HG02642 (cell line): ENCODE measurements around the gene ITPR3.

Experiments
- ATAC-seq: cut with Tn5 transposase; IDR thresholded peaks from one replicate; pipeline ENCODE4 v1.9.1; 2021; ENCODE audit warnings: mild to moderate bottlenecking; ENCODE audit not compliant: unreplicated experiment, poor library complexity

The ITPR3 gene

DNA sequence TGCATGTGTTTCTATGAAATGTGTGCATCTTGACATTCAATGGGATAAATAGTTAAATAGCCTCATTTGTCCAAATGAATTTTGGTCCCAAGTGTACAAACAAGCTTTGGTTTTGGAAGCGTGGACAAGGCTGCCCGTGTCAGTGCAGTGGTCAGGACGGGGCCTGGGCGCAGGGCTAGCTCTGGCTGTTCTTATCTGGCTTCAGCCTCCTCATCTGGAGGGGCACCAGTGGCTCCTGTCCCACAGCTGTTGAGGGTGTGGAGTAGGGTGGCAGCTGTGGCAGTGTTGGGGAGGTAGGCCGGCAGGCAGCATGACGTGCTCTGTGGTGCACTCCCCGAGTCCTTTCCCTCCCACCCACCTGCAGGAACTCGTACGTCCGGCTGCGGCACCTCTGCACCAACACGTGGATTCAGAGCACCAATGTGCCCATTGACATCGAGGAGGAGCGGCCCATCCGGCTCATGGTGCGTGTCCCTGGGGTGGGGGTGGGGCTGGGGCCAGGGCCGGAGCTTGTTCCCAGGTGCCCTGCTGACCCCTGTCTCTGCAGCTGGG, 43.5 kb downstream of the ITPR3 start:
- ATAC-seq: no peak

DNA sequence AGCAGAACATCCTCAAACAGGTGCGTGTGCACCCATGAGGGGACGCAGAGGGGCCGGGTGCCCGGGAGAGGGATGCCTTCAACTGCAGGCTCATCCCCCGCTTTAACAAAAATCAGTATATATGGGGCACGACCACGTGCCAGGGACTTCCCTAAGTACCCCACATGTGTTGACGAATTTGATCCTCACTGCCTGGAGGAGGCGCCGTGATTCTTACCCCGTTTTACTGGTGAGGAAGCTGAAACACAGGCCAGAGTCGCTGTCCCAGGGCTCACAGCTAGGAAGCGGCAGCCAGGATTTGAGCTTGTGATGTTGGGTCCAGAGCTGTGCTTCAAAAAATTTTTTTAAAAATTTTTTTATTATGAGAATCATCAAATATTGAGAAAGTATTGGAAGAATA, 44.8 kb downstream of the ITPR3 start:
- ATAC-seq: no peak

DNA sequence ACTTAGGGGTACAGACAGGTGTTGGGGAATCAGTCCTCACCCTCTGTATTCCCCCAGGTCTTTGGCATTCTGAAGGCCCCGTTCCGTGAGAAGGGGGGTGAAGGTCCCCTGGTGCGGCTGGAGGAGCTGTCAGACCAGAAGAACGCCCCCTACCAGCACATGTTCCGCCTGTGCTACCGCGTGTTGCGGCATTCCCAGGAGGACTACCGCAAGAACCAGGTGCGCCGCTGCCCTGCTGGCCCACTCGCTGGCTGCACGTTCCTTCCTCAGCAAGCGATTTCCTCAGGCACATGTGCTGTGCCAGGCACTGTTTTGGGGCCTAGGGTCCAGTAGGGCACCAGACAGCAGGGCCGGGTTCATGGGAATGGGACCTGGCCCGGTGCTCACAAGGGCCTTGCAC, 46.0 kb downstream of the ITPR3 start:
- ATAC-seq: no peak

DNA sequence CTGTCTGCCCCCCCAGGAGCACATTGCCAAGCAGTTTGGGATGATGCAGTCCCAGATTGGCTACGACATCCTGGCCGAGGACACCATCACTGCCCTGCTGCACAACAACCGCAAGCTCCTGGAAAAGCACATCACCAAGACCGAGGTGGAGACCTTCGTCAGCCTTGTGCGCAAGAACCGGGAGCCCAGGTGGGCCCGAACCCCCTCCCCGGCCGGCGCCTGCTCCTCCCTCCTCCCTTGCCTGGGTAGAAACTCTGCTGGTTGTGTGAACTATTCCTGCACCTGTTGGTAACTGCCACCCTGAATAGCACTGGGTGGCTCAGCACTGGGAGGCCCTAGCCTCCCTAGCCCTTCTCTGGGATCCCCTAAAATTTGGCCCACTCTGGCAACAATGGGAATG, 46.7 kb downstream of the ITPR3 start:
- no peak for ATAC-seq

DNA sequence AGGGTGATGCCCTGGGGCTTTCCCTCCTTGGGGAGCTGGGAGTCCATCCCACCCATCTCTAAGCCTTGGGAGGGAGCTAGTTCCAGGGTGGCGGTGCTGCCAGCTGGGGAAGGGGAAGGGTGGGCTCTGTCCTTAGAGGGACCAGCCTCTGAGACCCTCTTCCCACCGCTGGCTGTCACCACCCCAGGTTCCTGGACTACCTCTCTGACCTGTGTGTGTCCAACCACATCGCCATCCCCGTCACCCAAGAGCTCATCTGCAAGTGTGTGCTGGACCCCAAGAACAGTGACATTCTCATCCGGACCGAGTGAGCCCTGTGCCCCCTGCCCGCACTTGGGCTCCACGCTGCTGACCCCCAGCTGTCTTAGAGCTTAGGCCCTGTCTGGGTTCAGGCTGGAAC, 47.2 kb downstream of the ITPR3 start:
- ATAC-seq: no peak

DNA sequence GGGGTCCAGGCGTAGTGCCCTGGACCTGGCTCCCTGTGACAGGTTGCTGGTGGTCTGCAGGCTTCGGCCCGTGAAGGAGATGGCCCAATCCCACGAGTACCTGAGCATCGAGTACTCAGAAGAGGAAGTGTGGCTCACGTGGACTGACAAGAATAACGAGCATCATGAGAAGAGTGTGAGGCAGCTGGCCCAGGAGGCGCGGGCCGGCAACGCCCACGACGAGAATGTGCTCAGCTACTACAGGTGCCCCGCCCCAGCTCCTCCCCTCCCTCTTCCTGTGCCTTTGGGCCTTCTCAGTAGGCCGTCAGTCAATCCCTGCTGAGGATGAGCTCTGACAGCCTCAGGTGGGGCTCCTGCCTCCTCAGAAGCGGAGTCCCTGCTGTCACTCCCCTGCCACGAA, 47.8 kb downstream of the ITPR3 start:
- no peak for ATAC-seq

DNA sequence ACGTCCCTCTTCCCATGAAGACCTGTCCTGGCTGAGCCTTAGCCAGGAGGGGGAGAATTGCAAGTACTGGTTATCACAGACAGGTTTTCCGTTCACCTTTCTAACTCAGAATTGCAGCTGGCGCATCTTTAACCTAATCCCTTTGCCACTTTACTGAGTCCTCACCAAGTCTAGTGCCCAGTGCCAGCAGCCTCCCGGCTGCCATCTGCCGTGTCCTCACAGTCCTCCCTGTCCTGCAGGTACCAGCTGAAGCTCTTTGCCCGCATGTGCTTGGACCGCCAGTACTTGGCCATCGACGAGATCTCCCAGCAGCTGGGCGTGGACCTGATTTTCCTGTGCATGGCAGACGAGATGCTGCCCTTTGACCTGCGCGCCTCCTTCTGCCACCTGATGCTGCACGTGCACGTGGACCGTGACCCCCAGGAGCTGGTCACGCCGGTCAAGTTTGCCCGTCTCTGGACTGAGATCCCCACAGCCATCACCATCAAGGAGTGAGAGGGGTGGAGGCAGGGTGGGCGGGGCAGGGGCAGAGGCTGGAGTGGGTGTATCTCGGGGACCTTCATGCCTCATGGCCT, 49.1 kb downstream of the ITPR3 start:
- no peak for ATAC-seq

DNA sequence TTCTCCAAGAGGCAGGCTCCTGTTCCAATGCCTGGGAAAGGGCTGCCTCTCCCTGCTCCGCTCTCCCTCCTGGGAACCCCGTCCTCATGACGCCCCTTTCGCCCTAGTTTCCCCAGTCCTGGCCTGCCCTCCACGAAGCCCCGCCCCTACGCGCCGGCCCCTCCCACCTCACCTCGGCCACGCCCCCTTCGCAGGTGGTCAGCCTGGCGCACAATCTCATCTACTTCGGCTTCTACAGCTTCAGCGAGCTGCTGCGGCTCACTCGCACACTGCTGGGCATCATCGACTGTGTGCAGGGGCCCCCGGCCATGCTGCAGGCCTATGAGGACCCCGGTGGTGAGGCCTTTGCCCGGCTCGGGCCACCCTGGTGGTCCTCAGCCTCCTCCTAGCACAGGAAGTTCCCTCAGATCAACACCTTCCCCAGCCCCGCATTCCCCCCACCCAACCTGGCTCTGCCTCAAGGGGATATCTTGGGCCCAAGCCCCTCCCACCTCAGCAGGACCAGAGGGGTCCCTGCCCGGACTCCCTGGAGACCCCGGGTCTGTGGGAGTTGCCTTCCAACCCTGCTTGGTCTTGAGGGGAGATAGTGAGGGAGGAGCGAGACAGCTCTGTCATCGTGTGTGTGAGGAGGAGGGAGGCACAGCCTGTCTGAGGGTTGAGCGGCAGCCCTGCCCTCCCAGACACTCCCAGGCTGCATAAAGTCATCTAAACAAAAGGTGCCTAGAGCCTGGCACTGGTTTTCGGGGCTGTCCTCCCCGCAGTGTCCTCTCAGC, 50.0 kb downstream of the ITPR3 start:
- ATAC-seq: no peak

DNA sequence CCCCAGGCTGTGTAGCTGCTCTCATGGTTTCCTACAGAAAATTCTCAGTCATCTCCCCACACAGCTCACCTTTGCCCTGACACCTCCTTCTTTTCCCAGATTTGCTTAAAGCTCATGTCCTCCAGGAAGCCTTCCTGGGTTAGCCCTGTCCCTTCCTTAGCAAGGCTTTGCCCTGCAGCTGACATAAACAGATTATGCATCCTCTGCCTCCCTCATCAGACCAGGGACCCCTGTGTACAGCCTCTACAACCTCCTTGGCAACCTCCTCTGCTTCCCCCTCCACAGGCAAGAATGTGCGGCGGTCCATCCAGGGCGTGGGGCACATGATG, 50.6 kb downstream of the ITPR3 start:
- ATAC-seq: no peak

DNA sequence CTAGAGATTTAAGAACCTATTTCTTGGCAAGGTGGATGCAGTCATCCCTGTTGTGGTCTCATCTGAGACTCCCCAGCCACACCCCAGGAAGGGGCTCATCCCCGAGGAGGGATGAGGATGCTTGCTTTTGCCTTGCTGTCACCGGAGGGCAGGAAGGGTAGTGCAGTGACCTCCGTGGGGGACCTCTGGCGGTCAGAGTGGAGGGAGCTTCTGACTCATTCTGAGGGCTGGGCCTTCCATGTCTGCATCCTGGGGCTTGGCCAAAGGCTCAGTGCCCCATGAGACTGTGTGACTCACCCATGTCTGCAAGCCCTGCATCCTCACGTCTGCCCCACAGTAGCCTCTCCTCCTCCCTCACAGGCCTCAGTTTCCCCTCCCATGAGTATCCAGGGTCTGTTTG, 51.7 kb downstream of the ITPR3 start:
- ATAC-seq: no peak

DNA sequence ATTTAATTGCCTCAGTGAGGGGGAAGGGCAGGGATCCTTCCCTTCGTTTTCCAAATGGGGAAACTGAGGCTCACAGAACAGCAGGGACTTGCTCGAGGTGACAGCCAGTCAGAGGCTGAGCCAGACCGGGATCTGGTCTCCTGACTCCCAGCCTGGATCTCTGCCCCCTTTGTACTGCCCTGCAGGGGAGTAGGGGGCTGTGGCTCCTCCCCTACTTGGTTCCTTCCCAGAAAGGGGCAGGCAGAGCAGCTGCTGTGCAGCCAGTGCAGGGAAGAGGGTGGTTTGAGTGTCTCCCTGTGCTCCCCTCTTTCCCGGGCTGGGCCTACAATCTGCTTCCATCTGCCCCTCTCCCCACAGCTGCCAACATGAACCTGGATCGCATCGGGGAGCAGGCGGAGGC, 52.7 kb downstream of the ITPR3 start:
- no peak for ATAC-seq

DNA sequence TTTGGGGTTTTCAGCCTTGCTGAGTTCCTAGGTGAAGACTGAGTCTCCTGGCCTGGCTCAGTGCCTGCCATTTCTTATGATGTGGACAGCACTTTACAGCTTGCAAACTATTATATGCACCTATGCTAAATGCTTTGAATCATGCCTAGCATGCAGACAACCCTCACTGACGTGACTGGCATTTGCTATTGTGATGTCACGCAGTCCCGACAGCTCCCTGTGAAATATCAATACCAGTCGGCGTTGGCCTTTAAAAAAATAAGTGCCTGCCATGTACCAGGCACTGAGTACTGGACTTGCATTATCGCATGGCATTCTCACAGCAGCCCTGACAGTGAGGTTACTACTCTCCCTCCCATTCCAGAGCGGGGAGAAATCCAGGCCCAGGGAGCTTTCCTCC, 54.8 kb downstream of the ITPR3 start:
- ATAC-seq: no peak

DNA sequence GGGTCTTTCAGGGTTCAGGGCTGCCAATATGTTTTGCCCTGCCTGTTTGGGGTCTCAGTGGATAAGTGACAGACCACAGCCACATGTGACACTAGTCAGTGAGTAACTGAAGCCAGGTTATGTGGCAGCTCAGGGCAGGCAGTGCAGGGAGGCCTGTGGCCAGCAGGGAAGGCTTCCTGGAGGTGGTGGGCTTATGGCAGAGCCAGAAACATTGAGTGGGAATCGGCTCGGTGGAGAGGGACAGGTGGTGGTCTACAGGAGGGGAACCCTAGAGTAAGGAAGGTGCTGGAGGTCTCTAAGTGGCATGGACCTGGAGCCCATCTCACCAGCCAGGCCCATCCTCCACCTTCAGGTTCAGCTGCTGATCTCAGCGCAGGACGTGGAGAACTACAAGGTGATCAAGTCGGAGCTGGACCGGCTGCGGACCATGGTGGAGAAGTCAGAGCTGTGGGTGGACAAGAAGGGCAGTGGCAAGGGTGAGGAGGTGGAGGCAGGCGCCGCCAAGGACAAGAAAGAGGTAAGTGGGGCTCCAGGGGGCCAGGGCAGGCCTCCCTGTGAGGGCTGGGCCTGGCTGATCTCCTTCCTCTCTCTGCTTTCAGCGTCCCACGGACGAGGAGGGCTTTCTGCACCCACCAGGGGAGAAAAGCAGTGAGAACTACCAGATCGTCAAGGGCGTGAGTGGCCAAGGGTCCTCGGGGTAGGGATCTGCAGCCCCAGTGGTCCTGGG, 55.5 kb downstream of the ITPR3 start:
- ATAC-seq: no peak

DNA sequence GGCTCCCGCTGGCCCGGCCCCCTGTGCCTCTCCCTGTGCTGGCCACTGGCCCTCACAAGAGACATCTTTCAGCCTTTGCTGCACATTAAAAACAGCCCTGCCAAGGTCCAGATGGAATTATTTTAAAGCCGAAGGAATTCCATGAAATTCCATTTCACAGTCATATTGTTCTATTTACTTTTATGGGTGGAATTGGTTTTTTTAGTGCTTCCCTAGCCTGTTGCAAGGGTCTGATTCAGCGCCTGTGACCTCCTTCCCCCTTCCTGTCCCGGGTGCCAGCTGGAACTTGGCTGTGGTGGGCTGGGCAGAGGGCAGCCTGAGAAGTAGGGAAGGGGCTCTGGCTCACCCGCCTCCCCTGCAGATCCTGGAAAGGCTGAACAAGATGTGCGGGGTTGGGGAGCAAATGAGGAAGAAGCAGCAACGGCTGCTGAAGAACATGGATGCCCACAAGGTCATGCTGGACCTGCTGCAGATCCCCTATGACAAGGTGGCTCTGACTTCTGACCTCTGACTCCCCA, 56.1 kb downstream of the ITPR3 start:
- ATAC-seq: no peak

DNA sequence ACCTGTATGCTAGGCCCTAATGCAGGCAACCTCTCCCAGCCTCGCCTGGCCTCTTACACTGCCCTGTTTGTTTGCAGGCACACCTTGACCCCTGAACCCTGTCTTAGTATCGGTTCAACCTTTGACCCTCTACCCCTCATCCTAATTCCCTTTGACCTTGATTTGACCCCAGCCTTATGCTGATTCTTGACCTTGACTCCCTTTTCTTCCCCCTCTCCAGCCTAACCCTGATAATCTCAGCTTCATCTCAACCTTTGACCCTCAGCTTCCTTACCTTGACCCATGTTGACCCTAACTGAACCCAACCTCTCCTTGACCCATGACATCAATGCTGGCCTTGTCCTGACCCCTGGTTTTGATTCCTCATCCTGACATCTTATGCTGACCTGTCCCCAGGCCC, 56.6 kb downstream of the ITPR3 start:
- no peak for ATAC-seq

DNA sequence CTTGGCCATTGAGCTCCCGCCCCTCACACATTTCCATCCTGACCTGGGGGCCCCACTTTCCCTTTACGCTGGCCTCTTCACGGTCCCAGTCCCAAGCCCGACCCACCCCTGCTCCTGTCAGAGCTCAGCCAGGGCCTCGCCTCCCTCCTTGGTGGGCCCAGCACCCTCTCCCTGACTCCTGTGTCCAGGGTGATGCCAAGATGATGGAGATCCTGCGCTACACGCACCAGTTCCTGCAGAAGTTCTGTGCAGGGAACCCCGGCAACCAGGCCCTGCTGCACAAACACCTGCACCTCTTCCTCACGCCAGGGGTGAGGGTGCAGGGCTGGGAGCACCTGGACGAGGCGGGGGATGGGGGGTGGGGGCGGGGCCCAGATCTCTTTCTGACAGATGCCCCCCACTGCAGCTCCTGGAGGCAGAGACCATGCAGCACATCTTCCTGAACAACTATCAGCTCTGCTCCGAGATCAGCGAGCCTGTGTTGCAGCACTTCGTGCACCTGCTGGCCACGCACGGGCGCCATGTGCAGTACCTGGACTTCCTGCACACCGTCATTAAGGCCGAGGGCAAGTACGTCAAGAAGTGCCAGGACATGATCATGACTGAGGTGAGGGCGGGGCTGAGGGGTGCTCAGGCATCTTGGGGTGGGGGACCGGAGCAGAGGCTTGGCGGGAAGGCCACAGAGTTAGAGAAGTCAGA, 57.3 kb downstream of the ITPR3 start:
- ATAC-seq: no peak

DNA sequence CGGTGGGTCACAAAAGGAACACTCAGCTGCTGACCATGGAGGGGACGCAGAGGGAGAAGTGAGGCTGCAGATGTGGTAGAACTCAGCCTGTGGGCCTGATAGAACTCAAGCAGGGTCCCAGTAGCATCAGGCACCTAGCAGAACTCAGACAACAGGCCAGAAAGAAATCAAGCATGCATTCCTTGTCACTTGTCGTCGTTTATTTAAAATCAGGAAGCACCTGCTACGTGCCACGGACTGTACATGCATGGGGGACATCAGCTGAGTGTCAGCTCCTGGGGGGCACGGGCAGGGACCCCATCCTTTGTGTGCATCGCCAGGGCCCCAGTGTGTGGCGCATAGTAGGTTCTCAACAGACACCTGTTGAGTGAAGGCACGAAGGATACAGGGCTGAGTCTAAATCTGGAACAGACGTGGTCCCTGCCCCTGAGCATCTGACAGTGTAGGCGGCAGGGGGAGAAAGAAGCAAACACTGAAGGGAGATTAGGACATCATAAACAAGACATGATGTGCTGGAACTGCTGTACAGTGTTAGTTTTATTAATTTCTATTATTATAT, 57.9 kb downstream of the ITPR3 start:
- ATAC-seq: no peak

DNA sequence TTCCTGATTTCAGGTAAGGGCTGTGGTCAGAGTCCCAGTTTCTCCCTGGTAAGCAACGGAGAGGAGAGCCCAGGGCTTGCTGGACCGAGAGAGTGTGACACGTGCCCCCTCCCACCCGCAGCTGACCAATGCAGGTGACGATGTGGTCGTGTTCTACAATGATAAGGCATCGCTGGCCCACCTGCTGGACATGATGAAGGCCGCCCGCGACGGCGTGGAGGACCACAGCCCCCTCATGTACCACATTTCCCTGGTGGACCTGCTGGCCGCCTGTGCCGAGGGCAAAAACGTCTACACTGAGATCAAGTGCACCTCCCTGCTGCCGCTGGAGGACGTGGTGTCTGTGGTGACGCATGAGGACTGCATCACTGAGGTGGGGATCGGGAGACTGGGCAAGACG, 58.6 kb downstream of the ITPR3 start:
- ATAC-seq: no peak

DNA sequence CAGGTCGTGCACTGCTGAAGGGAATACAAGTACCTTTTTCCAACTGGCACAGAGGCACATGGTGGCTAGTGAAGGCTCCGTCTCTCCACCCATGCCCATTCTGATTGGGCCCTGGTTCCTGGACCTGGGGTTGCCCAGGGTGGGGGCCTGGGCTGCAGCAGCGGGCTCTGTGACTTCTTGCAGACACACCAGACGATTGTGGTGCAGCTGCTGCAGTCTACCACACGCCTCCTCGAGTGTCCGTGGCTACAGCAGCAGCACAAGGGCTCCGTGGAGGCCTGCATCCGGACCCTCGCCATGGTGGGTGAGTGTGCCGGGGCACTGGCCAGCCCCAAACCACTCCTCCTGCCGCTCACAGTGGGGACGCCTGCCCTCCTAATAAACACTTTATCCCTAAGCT, 61.2 kb downstream of the ITPR3 start:
- ATAC-seq: no peak

DNA sequence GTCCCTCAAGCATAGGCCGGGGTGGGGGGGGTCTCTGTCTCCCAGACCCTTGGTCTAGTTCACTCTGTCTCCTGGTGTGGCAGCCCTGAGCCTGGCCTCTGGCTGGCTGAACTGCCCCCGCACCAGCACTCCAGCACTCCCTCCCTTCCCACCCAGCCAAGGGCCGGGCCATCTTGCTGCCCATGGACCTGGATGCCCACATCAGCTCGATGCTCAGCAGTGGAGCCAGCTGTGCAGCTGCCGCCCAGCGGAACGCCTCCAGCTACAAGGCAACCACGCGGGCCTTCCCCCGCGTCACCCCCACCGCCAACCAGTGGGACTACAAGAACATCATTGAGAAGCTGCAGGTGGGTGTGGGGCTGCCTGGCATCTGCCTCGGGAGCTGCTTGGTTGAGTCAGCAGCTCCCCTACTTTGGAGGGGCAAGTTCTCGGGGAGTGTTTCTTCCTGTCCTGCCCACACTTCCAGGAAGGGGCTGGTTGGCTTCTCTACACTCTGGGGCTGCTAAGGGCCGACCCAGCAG, 62.0 kb downstream of the ITPR3 start:
- ATAC-seq: no peak
